PC-3 (cell line): Measurements from ENCODE around the gene CCL27. TPM values are rescaled to one million over a fixed set of nuclear protein-coding genes. Genes with fewer than 3 reads are reported as not detected.

Source experiments
- ATAC-seq: fragments of 200-7000 bp; cut with Tn5 transposase; 2 replicates; pipeline ENCODE4 v1.9.1; 2020; ENCODE audit warnings: mild to moderate bottlenecking, moderate library complexity
- BruUV-seq: library from RNA; stranded (reverse); fragments of 400-500 nt; replicated peaks from 2 replicates; lab custom pipeline; 2021; lab: Mats Ljungman, UMichigan
- CTCF ChIA-PET: fragments of 300-600 bp; sonication (Branson Sonifier 250); formaldehyde crosslinking; loops from one replicate; lab custom pipeline; 2022; ENCODE audit warnings: antibody characterized with exemption; lab: Charles Lee
- POLR2A ChIA-PET: fragments of 300-600 bp; sonication (Branson Sonifier 250); formaldehyde crosslinking; loops from one replicate; lab custom pipeline; 2022; ENCODE audit warnings: antibody characterized with exemption; ENCODE audit not compliant: unreplicated experiment; lab: Charles Lee
- DNase-seq: peaks from one replicate; pipeline ENCODE4 v3.0.0-alpha.2; 2015
- H2AFZ ChIP-seq: fragments of 300-600 bp; sonication (generic); 2 replicates; pipeline ENCODE4 v1.6.0; 2016; ENCODE audit warnings: antibody characterized with exemption, low read length
- H3F3A ChIP-seq: fragments of 300-600 bp; sonication (generic); one replicate; pipeline ENCODE4 v1.6.0; 2017; ENCODE audit warnings: antibody characterized with exemption, low read length, control low read depth, mild to moderate bottlenecking; ENCODE audit not compliant: unreplicated experiment
- H3K27ac ChIP-seq: fragments of 300-600 bp; sonication (generic); 2 replicates; pipeline ENCODE4 v1.5.1; 2016; ENCODE audit warnings: mild to moderate bottlenecking, low read length
- H3K27me3 ChIP-seq: fragments of 300-600 bp; sonication (generic); 2 replicates; pipeline ENCODE4 v1.6.1; 2016; ENCODE audit warnings: low read length, mixed read lengths
- H3K36me3 ChIP-seq: fragments of 300-600 bp; sonication (generic); 2 replicates; pipeline ENCODE4 v1.6.1; 2016; ENCODE audit warnings: low read depth, mixed run types, low read length, mixed read lengths
- H3K4me1 ChIP-seq: fragments of 300-600 bp; sonication (generic); 2 replicates; pipeline ENCODE4 v1.5.1; 2016; ENCODE audit warnings: low read length; ENCODE audit not compliant: insufficient read depth
- H3K4me2 ChIP-seq: fragments of 300-600 bp; sonication (generic); 2 replicates; pipeline ENCODE4 v1.6.0; 2016; ENCODE audit warnings: low read length
- H3K4me3 ChIP-seq: fragments of 300-600 bp; sonication (generic); 2 replicates; pipeline ENCODE4 v1.5.1; 2016; ENCODE audit warnings: mild to moderate bottlenecking, low read length, mixed read lengths
- H3K79me2 ChIP-seq: fragments of 300-600 bp; sonication (generic); 2 replicates; pipeline ENCODE4 v1.6.1; 2017; ENCODE audit warnings: low read length, mixed read lengths
- H3K9ac ChIP-seq: fragments of 300-600 bp; sonication (generic); 2 replicates; pipeline ENCODE4 v1.6.0; 2016; ENCODE audit warnings: mild to moderate bottlenecking, low read length
- H3K9me2 ChIP-seq: fragments of 300-600 bp; sonication (generic); replicated peaks from 2 replicates; pipeline ENCODE4 v1.6.1; 2016; ENCODE audit warnings: mixed run types, low read length, mixed read lengths
- H3K9me3 ChIP-seq: fragments of 300-600 bp; sonication (generic); 2 replicates; pipeline ENCODE4 v1.6.1; 2016; ENCODE audit warnings: low read length, mixed read lengths
- H4K20me1 ChIP-seq: fragments of 300-600 bp; sonication (generic); 2 replicates; pipeline ENCODE4 v1.6.1; 2016; ENCODE audit warnings: low read length, mixed read lengths
- EZH2 ChIP-seq: fragments of 300-600 bp; sonication (generic); IDR thresholded peaks from one replicate; pipeline ENCODE4 v1.6.1; 2017; ENCODE audit warnings: antibody characterized with exemption, mild to moderate bottlenecking, low read length; ENCODE audit not compliant: unreplicated experiment
- EZH2phosphoT487 ChIP-seq: fragments of 300-600 bp; sonication (generic); IDR thresholded peaks from 2 replicates; pipeline ENCODE4 v1.6.1; 2018; ENCODE audit warnings: mild to moderate bottlenecking, antibody characterized with exemption, low read length, borderline replicate concordance
- intact Hi-C: fragments of 100-400 bp; cut with micrococcal nuclease; formaldehyde crosslinking; loops from 2 replicates; pipeline ENCODE4 v1.9.0; 2023
- total RNA-seq: library from RNA; depleted of rRNA; stranded (reverse); fragments of >200 nt; gene quantifications from 2 replicates; pipeline ENCODE4 v1.2.3, GENCODE V29; 2014
- TF ChIP-seq, protein P1 (sequence below): fragments of 300-600 bp; sonication (generic); conservative IDR thresholded peaks from 2 replicates; pipeline ENCODE4 v1.5.1; 2017; ENCODE audit warnings: antibody characterized with exemption, low read depth, mild to moderate bottlenecking, low read length

The CCL27 gene
- total RNA-seq, 1 experiment from 2014 or later = not detected

DNA sequence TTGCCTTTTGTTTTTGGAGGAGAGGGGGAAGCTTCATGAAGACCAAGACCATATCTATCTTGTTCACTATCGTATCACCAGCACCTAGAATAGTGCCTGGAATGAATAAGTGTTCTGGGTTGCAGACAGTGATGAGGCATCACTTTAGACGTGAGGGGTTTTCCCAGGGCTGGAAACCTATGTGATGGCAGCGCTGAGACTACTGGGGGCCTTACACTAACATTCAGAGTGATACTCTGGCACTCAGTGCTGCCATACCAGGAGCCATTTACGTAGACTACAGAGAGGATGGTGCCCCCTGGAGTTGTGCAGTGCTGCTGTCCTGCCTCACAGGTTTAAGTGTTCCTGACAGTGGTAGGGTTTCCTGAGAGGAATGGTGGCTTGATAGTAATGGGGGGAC, 21.7 kb upstream of the CCL27 start:
- no peak for DNase-seq
- Histone ChIP-seq H3K4me1 (no peaks in the 10 kb centered on the region), H3K79me2 (no peaks in the 10 kb centered on the region), H3K36me3 (no peaks in the 10 kb centered on the region), H3F3A (no peaks in the 10 kb centered on the region), H3K4me2 (no peak overlapping the region), H3K9me2 (no peaks in the 10 kb centered on the region), H3K27me3 (no peaks in the 10 kb centered on the region), H3K9ac (no peak overlapping the region), H3K27ac (no peak overlapping the region), H2AFZ (no peak overlapping the region), H4K20me1 (no peaks in the 10 kb centered on the region), H3K9me3 (no peaks in the 10 kb centered on the region), H3K4me3 (no peak overlapping the region)
- POLR2A ChIA-PET = no interaction called here
- no TSS peak for BruUV-seq
- no peak for ATAC-seq
- CTCF ChIA-PET = no interaction called here
- intact Hi-C loops = no loop called here
- TF ChIP-seq, protein P1, sequence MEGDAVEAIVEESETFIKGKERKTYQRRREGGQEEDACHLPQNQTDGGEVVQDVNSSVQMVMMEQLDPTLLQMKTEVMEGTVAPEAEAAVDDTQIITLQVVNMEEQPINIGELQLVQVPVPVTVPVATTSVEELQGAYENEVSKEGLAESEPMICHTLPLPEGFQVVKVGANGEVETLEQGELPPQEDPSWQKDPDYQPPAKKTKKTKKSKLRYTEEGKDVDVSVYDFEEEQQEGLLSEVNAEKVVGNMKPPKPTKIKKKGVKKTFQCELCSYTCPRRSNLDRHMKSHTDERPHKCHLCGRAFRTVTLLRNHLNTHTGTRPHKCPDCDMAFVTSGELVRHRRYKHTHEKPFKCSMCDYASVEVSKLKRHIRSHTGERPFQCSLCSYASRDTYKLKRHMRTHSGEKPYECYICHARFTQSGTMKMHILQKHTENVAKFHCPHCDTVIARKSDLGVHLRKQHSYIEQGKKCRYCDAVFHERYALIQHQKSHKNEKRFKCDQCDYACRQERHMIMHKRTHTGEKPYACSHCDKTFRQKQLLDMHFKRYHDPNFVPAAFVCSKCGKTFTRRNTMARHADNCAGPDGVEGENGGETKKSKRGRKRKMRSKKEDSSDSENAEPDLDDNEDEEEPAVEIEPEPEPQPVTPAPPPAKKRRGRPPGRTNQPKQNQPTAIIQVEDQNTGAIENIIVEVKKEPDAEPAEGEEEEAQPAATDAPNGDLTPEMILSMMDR = no peak
- TF ChIP-seq EZH2 (no peak), EZH2phosphoT487 (no peak)

DNA sequence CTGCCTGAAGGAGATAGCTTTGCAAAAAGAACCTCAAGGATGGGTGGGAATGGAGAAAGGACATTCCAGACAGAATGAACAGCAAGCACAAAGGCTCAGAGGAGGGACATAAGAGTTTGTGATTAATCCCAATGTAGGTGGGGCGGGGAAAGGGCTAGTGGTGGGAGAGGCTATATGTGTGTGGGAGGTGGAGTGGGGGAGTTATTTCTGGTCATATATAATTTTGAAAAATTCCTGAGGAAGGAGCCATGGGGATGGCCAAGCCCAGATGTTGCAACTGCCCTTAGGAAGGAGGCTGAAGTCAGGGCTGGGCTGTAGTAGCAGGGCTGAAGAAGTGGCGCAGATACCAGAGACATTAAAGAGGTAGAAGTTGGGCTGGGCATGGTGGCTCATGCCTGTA, 13.4 kb upstream of the CCL27 start:
- H3K4me1 ChIP-seq = no peaks in the 10 kb centered on the region
- H3K9me3 ChIP-seq = no peaks in the 10 kb centered on the region
- no peaks in the 10 kb centered on the region for H3K27me3 ChIP-seq
- ChIA-PET CTCF (no interaction called here), POLR2A (no interaction called here)
- ATAC-seq (no peak), DNase-seq (no peak)
- H3K36me3 ChIP-seq = no peaks in the 10 kb centered on the region
- no peak overlapping the region for H2AFZ ChIP-seq
- no peak overlapping the region for H3K4me2 ChIP-seq
- TF ChIP-seq EZH2 (no peak), EZH2phosphoT487 (no peak)
- TF ChIP-seq, protein P1 = no peak
- no TSS peak for BruUV-seq
- H3K9ac ChIP-seq = no peak overlapping the region
- intact Hi-C loops = loop anchor here (1.0 kb wide), 1 partner anchor 26 kb away; no protein-coding TSS in a partner anchor
- no peaks in the 10 kb centered on the region for H3K79me2 ChIP-seq
- no peak overlapping the region for H3K27ac ChIP-seq
- H3F3A ChIP-seq = no peaks in the 10 kb centered on the region
- H3K4me3 ChIP-seq = no peak overlapping the region
- no peaks in the 10 kb centered on the region for H4K20me1 ChIP-seq
- H3K9me2 ChIP-seq = no peaks in the 10 kb centered on the region

GRCh38 chr9:34675048-34675714, 12.7 kb upstream of the CCL27 start:
- Histone ChIP-seq H2AFZ (no peak overlapping the region), H3K36me3 (no peaks in the 10 kb centered on the region), H3K4me3 (no peak overlapping the region), H3K27me3 (no peaks in the 10 kb centered on the region), H3K27ac (no peak overlapping the region), H4K20me1 (no peaks in the 10 kb centered on the region), H3K9me2 (no peaks in the 10 kb centered on the region), H3K4me2 (no peak overlapping the region), H3K79me2 (no peaks in the 10 kb centered on the region), H3K9ac (no peak overlapping the region), H3F3A (no peaks in the 10 kb centered on the region), H3K9me3 (no peaks in the 10 kb centered on the region), H3K4me1 (no peaks in the 10 kb centered on the region)
- CTCF ChIA-PET = no interaction called here
- no TSS peak for BruUV-seq
- TF ChIP-seq EZH2 (no peak), EZH2phosphoT487 (no peak)
- TF ChIP-seq, protein P1 = peak; percentile 85
- intact Hi-C loops = loop anchor here (1.0 kb wide), 1 partner anchor 27 kb away; no protein-coding TSS in a partner anchor
- POLR2A ChIA-PET = no interaction called here
- DNase-seq (peak; percentile 72), ATAC-seq (peak; percentile 85)
